Mesothelial cell of epicardium (in vitro differentiated cells): ENCODE results near the gene E2F1. TPM values are rescaled to one million over a fixed set of nuclear protein-coding genes. Genes with fewer than 3 reads are reported as not detected.

ENCODE experiments used
- DNase-seq, 2 experiments: peaks; one replicate each; pipeline ENCODE4 v3.0.0; 2021; ENCODE audit warnings: low spot score in 2 of 2; ENCODE audit not compliant: unreplicated experiment in 2 of 2
- H3K27ac Mint-ChIP-seq: 2 replicates; pipeline ENCODE4 v1.8.0; 2021; ENCODE audit warnings: mixed read lengths
- H3K27me3 Mint-ChIP-seq: 2 replicates; pipeline ENCODE4 v1.8.0; 2021; ENCODE audit warnings: low read depth, mixed read lengths
- H3K36me3 Mint-ChIP-seq: 2 replicates; pipeline ENCODE4 v1.8.0; 2021; ENCODE audit warnings: mixed read lengths
- H3K4me1 Mint-ChIP-seq: 2 replicates; pipeline ENCODE4 v1.8.0; 2021; ENCODE audit warnings: mixed read lengths
- H3K4me3 Mint-ChIP-seq: 2 replicates; pipeline ENCODE4 v1.8.0; 2021; ENCODE audit warnings: mild to moderate bottlenecking, moderate library complexity, mixed read lengths
- H3K9me3 Mint-ChIP-seq: 2 replicates; pipeline ENCODE4 v1.8.0; 2021; ENCODE audit warnings: mixed read lengths
- CTCF ChIP-seq: fragments of 200-600 bp; sonication (generic); IDR thresholded peaks from one replicate; pipeline ENCODE4 v1.5.0; 2021; ENCODE audit warnings: antibody characterized with exemption; ENCODE audit not compliant: unreplicated experiment
- total RNA-seq: library from RNA; stranded (reverse); gene quantifications from 3 replicates; pipeline ENCODE4 v1.2.1, GENCODE V29; 2021

Gene E2F1
- total RNA-seq, 1 donor from 2014 or later = 16.7 TPM

GRCh38 chr20:33666293-33667244 is 19.6 kb downstream of the E2F1 start, which contains the start of gene ACTL10:
TSS of gene ACTL10 (plus strand) at chr20:33666943. CDS start at chr20:33667498, 555 bp downstream.
- Mint-ChIP-seq H3K36me3 (peaks cover 14% of the 10 kb centered on the region), H3K4me3 (peak within 1 kb of the TSS; percentile 84), H3K27me3 (no peaks in the 10 kb centered on the region), H3K27ac (peak within 1 kb of the TSS; percentile 86), H3K9me3 (no peaks in the 10 kb centered on the region), H3K4me1 (peaks cover 22% of the 10 kb centered on the region)
- TF ChIP-seq CTCF = no peak
- peak; percentile 70 to 83 for DNase-seq

GRCh38 chr20:33664762-33665144 is 21.4 kb downstream of the E2F1 start:
- Mint-ChIP-seq H3K4me1 (peaks cover 22% of the 10 kb centered on the region), H3K27ac (peak overlapping the region; percentile 40)

DNA sequence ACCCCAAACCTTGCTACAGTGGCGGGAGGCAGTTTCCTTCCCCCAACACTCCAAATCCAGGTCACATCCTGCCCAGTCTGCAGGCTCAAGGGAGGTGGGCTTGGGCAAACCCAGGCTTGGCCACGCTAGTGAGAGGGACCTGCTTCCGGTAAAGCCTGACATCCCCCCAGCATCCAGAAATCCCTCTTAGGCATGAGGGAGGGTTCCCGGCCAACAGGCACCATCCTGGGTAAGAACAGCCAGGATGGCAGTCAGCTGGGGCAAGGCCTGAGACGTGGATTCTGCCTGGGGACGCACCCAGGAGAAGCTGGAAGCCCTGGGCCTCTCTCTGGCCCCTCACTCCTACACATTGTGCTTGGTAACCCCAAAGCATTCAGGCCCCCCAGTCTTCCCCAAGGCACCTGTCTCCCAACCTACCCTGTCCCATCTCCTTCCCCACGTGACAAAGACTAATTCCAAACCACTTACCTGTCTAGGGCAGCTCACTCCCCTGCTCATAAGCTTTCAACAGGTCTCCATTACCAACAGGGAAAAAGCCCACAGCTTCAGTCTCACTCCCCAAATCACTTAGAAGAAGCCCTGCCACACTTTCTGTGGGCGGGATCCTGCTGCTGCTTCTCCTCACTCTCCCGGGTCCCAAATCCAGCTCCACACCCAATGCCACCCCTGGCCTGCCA is 22.0 kb downstream of the E2F1 start:
- no peaks in the 10 kb centered on the region for H3K27me3 Mint-ChIP-seq
- peaks cover 6% of the 10 kb centered on the region for H3K36me3 Mint-ChIP-seq
- H3K27ac Mint-ChIP-seq = peak overlapping the region; percentile 40
- TF ChIP-seq CTCF = no peak
- H3K4me3 Mint-ChIP-seq = peak overlapping the region; percentile 80
- no peaks in the 10 kb centered on the region for H3K9me3 Mint-ChIP-seq
- peaks cover 22% of the 10 kb centered on the region for H3K4me1 Mint-ChIP-seq
- no peak for DNase-seq

More at GRCh38 chr20:33664762-33665144, 21.4 kb downstream of the E2F1 start:
- Mint-ChIP-seq H3K27me3 (no peaks in the 10 kb centered on the region), H3K36me3 (peaks cover 6% of the 10 kb centered on the region), H3K9me3 (no peaks in the 10 kb centered on the region), H3K4me3 (peak overlapping the region; percentile 80)
- DNase-seq = no peak
- no peak for TF ChIP-seq CTCF

DNA sequence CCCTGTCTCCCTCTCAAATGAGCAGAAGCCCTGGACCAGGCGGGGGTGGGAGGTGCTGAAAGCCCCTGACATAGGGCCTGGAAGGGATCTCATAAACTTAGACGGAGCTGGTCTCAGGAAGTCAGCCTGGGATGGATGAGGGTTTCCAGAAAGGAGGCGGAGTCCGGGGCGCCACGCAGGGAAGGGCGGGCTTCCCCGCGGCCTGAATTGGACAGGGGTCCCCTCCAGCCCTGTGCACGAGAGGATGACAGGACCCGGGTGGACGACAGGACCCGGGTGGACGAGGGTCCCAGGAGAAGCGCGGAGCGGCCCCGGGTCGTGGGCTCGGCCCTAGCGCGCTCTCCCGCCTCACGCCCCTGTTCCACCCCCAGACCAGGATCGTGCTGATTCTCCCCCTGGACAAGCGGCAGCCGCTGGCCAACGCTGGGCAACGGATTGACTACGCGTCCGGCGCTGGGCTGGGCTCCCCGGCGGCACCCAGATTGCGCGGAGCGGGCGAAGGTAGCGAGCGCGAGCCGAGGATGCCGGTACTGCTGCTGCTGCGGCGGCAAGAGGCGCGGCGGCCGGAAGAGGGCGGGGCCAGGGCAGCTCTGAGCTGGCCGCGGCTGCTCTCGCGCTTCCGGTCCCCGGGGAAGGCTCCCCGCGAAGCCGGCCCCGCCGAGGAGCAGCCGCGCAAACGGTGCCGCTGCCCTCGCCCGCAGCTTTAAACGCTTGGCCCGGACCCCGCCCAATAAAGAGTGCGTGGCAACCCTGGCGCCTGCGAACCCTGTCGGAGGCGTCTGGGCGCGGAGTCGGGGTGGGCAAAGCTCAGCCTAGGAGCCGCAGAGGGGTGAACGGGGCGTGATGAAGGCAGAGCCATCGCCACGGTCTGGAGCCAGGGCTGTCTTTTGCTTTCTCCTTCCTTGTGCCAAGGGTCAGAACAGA is 22.8 kb downstream of the E2F1 start:
- Mint-ChIP-seq H3K4me3 (peak overlapping the region; percentile 80), H3K36me3 (peaks cover 7% of the 10 kb centered on the region), H3K9me3 (no peaks in the 10 kb centered on the region), H3K4me1 (peaks cover 22% of the 10 kb centered on the region), H3K27me3 (no peaks in the 10 kb centered on the region), H3K27ac (peak overlapping the region; percentile 80)
- DNase-seq = peak; percentile 71 to 85
- TF ChIP-seq CTCF = no peak

GRCh38 chr20:33662172-33662571 is 24.0 kb downstream of the E2F1 start, which contains the start of gene C20orf144:
TSS of gene C20orf144 (plus strand) at chr20:33662327. CDS start at chr20:33662346, 19 bp downstream.
- Mint-ChIP-seq H3K4me1 (peaks cover 22% of the 10 kb centered on the region), H3K27ac (peak within 1 kb of the TSS; percentile 80), H3K9me3 (no peaks in the 10 kb centered on the region), H3K27me3 (no peaks in the 10 kb centered on the region), H3K4me3 (peak within 1 kb of the TSS; percentile 80), H3K36me3 (peaks cover 5% of the 10 kb centered on the region)
- TF ChIP-seq CTCF = no peak
- no peak for DNase-seq
